Nephron progenitor cell (in vitro differentiated cells): ENCODE data around the gene ADCY10.

Source experiments
- DNase-seq: peaks from one replicate; pipeline ENCODE4 v3.0.0; 2021
- H3K27ac Mint-ChIP-seq: 2 replicates; pipeline ENCODE4 v1.8.0; 2021; ENCODE audit warnings: mild to moderate bottlenecking, moderate library complexity, mixed read lengths
- H3K27me3 Mint-ChIP-seq: 2 replicates; pipeline ENCODE4 v1.8.0; 2021; ENCODE audit warnings: mild to moderate bottlenecking, low read depth, mixed read lengths; ENCODE audit not compliant: poor library complexity
- H3K36me3 Mint-ChIP-seq: 2 replicates; pipeline ENCODE4 v1.8.0; 2021; ENCODE audit warnings: low read depth, mixed read lengths
- H3K4me1 Mint-ChIP-seq: 2 replicates; pipeline ENCODE4 v1.8.0; 2021; ENCODE audit warnings: mixed read lengths
- H3K4me3 Mint-ChIP-seq: 2 replicates; pipeline ENCODE4 v1.8.0; 2021; ENCODE audit warnings: mild to moderate bottlenecking, moderate library complexity, mixed read lengths
- H3K9me3 Mint-ChIP-seq: 2 replicates; pipeline ENCODE4 v1.8.0; 2021; ENCODE audit warnings: mild to moderate bottlenecking, moderate library complexity, mixed read lengths
- TF ChIP-seq, protein P1 (sequence below): fragments of 200-600 bp; sonication (generic); IDR thresholded peaks from 2 replicates; pipeline ENCODE4 v1.5.0; 2021; ENCODE audit warnings: antibody characterized with exemption

ADCY10 gene, protein sequence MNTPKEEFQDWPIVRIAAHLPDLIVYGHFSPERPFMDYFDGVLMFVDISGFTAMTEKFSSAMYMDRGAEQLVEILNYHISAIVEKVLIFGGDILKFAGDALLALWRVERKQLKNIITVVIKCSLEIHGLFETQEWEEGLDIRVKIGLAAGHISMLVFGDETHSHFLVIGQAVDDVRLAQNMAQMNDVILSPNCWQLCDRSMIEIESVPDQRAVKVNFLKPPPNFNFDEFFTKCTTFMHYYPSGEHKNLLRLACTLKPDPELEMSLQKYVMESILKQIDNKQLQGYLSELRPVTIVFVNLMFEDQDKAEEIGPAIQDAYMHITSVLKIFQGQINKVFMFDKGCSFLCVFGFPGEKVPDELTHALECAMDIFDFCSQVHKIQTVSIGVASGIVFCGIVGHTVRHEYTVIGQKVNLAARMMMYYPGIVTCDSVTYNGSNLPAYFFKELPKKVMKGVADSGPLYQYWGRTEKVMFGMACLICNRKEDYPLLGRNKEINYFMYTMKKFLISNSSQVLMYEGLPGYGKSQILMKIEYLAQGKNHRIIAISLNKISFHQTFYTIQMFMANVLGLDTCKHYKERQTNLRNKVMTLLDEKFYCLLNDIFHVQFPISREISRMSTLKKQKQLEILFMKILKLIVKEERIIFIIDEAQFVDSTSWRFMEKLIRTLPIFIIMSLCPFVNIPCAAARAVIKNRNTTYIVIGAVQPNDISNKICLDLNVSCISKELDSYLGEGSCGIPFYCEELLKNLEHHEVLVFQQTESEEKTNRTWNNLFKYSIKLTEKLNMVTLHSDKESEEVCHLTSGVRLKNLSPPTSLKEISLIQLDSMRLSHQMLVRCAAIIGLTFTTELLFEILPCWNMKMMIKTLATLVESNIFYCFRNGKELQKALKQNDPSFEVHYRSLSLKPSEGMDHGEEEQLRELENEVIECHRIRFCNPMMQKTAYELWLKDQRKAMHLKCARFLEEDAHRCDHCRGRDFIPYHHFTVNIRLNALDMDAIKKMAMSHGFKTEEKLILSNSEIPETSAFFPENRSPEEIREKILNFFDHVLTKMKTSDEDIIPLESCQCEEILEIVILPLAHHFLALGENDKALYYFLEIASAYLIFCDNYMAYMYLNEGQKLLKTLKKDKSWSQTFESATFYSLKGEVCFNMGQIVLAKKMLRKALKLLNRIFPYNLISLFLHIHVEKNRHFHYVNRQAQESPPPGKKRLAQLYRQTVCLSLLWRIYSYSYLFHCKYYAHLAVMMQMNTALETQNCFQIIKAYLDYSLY (N-terminal part only)

DNA sequence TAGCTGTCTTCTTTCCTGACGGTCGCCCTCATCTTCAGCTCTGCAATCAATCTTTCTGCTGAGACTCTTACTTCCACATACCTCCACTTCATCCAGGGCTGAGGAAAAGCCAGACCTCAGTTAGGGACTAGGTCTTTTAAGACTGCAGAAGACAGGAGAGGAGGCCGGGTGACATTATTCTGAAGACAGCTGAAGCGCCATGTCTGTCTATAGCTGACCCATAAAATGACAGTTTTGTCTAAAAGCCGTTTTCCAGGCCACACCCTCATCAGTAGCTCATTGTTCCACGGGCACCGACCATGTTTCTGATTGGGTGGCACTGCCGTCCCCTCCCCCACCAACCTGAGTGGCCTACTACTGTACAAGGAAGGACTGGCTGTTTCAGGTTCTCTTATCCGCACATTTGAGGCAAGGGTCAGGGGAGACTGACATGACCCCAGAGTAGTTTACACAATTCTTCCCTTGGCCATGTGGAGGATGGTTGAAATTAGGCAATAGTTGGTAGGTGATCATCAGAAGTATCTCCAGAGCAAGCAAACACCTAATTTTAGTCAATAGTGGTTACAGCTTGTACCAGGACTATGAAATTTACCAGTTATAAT is at the start of gene ADCY10:
Gene ADCY10, minus strand, starts transcription at position 240 of the 602 bp plus-strand sequence. CDS start 8,994 bp downstream, outside the sequence.
- Mint-ChIP-seq H3K36me3 (peaks cover 53% of the 10 kb centered on the region), H3K27me3 (peaks cover 5% of the 10 kb centered on the region), H3K4me3 (no peak within 1 kb of the TSS), H3K9me3 (peaks cover 28% of the 10 kb centered on the region), H3K27ac (no peak within 1 kb of the TSS), H3K4me1 (peaks cover 6% of the 10 kb centered on the region)
- DNase-seq = no peak
- TF ChIP-seq, protein P1, sequence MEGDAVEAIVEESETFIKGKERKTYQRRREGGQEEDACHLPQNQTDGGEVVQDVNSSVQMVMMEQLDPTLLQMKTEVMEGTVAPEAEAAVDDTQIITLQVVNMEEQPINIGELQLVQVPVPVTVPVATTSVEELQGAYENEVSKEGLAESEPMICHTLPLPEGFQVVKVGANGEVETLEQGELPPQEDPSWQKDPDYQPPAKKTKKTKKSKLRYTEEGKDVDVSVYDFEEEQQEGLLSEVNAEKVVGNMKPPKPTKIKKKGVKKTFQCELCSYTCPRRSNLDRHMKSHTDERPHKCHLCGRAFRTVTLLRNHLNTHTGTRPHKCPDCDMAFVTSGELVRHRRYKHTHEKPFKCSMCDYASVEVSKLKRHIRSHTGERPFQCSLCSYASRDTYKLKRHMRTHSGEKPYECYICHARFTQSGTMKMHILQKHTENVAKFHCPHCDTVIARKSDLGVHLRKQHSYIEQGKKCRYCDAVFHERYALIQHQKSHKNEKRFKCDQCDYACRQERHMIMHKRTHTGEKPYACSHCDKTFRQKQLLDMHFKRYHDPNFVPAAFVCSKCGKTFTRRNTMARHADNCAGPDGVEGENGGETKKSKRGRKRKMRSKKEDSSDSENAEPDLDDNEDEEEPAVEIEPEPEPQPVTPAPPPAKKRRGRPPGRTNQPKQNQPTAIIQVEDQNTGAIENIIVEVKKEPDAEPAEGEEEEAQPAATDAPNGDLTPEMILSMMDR = no peak

DNA sequence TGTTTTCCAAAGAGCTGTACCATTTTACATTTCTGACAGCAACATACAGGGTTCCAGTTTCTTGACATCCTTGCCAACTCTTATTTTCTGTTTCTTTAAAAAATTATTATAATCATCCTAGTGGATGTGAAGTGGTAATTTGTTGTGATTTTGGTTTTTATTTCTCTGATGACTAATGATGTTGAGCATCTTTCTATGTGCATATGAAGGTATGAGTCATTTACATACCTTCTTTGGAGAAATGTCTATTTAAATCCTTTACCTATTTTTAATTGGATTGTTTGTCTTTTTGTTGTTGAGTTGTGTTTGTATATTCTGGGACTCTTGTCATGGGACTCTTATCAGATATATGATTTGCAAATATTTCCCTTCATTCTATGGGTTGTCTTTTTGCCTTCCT is 43.8 kb upstream of the ADCY10 start:
- peaks cover 99% of the 10 kb centered on the region for H3K36me3 Mint-ChIP-seq
- no peak overlapping the region for H3K4me3 Mint-ChIP-seq
- no peak for DNase-seq
- H3K27ac Mint-ChIP-seq = no peak overlapping the region
- TF ChIP-seq, protein P1 = no peak
- peaks cover 54% of the 10 kb centered on the region for H3K9me3 Mint-ChIP-seq
- H3K27me3 Mint-ChIP-seq = no peaks in the 10 kb centered on the region
- no peaks in the 10 kb centered on the region for H3K4me1 Mint-ChIP-seq

DNA sequence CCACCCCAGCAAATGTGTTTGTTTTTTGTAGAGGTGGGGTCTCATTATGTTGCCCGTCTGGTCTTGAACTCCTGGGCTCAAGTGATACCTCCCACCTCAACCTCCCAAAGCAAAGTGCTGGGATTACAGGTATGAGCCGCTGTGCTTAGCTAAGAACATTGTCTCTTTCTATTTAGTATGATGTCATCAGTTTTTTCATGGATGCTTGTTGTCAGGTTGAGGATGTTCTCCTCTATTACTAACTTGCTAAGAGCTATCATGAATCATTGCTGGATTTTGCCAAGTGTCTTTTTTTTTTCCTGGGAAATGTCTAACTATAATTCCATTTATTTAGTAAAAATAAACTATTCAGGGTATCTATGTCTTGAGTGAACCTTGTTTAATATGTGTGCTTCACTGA is 42.0 kb upstream of the ADCY10 start:
- Mint-ChIP-seq H3K4me1 (no peaks in the 10 kb centered on the region), H3K36me3 (peaks cover 99% of the 10 kb centered on the region), H3K27ac (no peak overlapping the region), H3K9me3 (peaks cover 37% of the 10 kb centered on the region), H3K27me3 (no peaks in the 10 kb centered on the region), H3K4me3 (no peak overlapping the region)
- TF ChIP-seq, protein P1 = no peak
- no peak for DNase-seq

DNA sequence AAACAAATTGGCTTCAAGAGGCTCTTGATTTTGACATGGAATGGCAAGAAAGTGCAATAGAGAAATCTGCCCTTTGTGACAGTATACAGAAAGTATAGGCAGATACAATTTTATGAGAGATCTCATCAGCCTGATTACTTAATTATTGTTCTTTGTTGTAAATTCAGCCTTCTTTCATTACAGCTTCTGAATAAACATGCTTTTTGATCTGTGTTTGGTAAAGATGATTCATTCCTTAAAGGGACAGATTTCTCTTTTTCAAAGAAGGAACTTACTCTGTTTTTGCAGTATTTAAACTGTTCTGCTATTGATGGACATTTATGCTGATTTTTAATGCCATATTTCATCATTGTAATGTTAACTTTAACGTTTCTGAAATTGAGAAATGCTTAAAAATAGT is 36.6 kb upstream of the ADCY10 start:
- H3K9me3 Mint-ChIP-seq = peaks cover 16% of the 10 kb centered on the region
- no peak overlapping the region for H3K27ac Mint-ChIP-seq
- DNase-seq = no peak
- H3K4me1 Mint-ChIP-seq = no peaks in the 10 kb centered on the region
- TF ChIP-seq, protein P1 = no peak
- no peak overlapping the region for H3K4me3 Mint-ChIP-seq
- no peaks in the 10 kb centered on the region for H3K27me3 Mint-ChIP-seq
- H3K36me3 Mint-ChIP-seq = peaks cover 78% of the 10 kb centered on the region

DNA sequence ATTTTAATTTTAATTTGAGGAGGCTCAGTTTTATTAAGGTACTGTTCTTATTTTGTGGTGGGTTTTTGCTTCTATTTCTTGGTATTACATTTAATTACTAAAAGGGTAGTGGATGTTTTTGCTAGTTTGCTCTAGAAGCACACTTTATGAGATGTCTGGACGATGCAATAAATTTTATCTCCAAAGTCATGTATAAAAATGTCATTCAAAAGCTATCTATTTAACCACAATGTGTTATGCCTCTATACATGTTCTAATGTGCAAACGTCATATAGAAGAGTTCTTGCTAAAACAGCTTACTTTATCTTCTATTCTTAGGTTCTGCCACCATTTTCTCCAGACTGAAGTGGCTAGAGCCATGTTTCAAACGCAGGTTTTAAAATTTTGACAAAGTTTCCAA is 35.9 kb upstream of the ADCY10 start:
- Mint-ChIP-seq H3K9me3 (peaks cover 20% of the 10 kb centered on the region), H3K27ac (no peak overlapping the region), H3K36me3 (peaks cover 77% of the 10 kb centered on the region), H3K4me3 (no peak overlapping the region), H3K27me3 (no peaks in the 10 kb centered on the region), H3K4me1 (no peaks in the 10 kb centered on the region)
- DNase-seq = no peak
- TF ChIP-seq, protein P1 = no peak
